GM04503 (cell line): ENCODE measurements around the gene AP2B1.
"Not testable (repeated sequence)": the region's sequence is repeated elsewhere in the genome, so short reads cannot be mapped to it uniquely, and the experiment has no call there.

Experiments used
- DNase-seq: peaks from one replicate; pipeline ENCODE4 v3.0.0-alpha.2; 2012; ENCODE audit warnings: low read depth

AP2B1 gene

DNA sequence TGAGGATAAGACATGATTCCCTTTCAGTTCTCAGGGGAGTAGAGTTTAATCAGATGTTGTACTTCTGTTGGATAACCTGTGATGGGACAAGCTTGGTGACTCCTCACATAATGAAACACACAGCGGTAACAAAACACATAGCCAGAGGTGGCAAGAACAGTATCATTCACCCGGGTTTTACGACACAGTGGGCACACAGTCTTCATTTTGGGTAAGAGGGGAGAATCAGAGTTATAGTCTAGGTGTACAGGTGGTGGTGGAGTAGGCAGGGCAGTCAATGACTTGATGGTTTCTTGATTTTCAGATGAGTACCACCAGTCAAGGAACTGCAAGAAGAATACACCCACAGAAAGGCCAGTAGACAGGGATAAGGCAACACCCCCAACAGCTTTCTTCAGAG, 11.4 kb upstream of the AP2B1 start:
- DNase-seq: no peak

DNA sequence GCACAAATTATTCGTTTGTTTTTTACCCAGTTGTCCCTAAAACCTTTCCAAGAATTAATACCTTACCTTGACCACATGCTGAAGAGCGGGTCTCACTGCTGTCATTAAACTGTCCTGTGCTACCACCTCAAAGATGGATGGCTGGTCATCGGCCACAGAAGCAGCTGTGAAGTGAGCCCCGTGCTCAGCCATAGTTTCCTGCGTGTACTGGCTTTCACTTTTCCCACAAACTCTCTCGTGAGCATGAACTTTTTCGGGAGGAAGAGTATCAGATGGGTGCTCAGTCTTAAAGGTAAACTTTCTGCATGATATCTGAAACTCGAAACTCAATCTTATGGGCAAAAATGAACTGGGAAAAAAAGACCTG, 9.3 kb upstream of the AP2B1 start:
- DNase-seq: peak; percentile 11

DNA sequence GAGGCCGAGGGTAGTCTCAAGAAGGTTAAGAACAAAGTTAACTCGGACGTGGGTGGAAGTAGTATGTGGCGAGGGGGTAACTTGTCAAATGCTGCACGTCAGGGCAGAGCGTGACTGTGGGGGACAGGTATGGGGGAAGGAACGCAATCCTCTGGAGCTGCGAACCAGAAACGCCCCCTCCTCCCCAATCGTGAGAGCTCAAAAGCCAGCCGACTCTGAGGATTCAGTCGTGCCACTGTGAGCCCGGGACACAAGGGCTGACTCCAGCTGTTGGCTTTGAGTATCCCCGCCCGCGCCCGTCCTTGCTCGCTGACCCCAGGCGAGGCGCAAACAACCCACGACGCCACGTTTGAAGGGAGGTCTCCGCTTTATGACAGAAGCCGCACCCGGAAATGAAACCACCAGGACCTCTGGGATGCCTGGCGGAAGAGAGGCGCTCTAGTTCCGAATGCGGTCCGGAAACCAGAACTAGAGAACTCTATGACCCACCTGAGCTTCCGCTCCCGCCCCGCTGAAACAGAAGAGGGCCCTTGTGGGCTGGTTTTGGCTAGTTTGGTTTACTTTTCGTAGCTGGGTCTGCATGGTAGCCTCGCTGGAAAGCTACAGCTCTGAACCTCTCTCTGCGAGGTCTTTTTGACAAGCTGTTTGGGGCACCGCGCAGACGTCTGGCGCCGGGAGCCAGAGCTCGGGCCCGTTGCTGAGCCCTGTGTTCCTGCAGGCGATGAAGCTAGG, 8.8 kb upstream of the AP2B1 start, which contains the start of gene PEX12:
Gene PEX12, minus strand, starts transcription at position 375 of the 732 bp plus-strand sequence. CDS start 550 bp downstream, outside the sequence.
- peak; percentile 58 for DNase-seq

DNA sequence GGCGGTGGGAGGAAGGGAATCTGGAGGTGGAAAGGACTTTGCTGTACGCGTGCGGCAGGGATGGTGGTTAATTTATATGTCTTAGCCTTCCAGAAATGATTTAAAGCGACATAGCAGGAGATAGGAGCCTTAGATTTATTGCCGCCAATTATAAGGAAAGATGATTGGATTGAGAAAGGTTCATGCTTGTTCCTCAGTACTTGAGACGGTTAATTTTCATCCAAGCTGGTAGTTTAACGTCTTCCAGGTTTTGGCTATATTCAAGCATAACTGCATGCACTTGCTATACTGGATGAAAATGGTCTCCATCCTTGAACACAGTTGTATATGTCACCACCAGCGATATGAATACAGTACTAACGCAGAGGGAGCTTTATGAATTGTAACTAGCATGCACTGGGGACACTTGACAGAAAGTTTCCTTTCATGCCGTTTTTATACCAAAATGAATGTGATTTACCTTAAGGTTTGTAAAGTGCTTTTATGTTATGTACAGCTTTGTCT, 8.1 kb upstream of the AP2B1 start:
- DNase-seq: no peak

DNA sequence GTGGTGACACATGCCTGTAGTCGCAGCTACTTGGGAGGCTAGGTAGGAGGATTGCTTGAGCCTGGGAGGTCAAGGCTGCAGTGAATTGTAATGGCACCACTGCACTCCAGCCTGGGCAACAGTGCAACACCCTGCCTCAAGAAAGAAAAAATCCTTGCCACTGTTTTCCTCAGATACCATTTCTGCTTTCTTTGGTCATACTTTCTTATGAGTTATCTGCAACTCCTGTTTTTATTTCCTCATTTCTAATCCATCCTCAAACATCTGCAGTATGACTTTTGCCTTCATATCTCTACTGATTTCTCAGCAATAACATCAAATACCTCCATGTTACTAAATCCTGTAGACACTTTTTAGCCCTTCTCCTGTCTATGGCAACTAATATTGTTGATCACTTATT, 3.1 kb upstream of the AP2B1 start:
- no peak for DNase-seq

DNA sequence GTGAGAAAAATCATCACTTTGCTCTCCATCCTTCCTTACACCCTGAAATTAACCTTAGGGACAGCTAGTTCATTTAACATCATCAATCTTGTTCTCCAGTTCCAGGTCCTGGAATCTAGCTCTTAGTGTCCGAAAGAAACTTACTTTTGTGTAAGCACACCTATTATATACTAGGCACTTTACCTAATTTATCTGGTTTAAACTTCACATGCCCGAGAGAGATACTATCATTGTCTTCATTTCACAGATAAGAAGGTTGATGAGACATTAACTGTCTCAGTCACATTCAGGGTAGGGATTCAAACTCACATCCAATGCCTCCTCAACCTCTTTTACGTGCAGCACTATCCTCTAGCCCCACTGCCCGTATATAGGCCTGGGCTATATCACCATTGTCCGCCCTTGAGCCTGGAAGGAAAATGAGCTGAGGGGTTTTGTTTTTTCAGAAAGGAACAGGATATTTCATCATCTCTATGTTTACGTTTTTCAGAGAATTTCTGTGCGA, 501 bp upstream of the AP2B1 start:
- no peak for DNase-seq

DNA sequence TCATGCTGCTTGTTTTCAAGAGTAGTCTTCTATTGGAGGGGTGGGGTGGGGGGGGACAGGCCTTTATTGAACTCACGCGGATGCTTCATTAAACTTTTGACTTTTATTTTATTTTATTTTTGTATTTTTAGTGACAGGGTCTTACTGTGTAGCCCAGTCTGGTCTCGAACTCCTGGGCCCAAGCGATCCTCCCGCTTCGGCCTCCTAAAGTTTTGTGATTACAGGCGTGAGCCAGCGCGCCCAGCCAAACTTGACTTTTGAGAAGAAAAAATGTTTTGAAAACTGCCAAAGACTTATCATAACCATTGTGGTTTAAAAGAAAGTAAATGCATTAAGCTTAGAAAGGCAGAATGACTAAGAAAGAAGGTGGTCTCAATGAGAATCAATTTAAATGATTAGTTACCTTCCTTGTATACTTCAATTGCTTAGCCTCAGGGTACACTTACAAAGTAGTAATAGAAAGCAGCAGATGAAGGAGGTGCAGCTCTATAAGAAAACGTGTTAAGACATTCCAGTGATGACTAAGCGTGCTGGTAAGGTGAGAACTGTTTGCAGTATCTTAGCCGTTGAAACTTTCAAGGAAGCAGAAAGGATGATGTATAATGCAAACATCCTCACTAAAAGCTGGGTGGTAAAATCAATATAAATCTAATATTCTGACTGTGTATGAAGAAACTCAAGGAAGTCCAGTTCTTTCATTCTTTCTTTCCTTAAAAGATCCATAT, 1.2 kb downstream of the AP2B1 start:
- DNase-seq: no peak

DNA sequence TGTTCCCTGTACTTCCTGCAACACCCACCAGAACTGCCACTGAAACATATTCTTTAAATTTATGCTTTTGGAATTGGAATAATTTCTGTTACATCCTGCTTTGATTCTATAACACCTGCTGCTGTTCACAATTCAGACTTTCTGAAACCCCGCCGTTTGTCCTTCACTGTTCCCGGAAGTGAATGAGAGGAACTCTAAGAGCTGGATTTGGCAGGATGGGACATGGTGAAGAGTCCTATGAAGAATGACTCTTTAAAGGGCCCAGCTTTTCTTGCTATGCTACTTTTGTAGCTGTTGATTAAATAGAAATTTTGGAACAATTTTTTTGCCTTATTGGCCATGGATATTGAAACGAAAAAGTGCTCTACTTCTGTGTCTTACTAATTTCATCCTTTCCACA, 8.9 kb downstream of the AP2B1 start:
- no peak for DNase-seq

DNA sequence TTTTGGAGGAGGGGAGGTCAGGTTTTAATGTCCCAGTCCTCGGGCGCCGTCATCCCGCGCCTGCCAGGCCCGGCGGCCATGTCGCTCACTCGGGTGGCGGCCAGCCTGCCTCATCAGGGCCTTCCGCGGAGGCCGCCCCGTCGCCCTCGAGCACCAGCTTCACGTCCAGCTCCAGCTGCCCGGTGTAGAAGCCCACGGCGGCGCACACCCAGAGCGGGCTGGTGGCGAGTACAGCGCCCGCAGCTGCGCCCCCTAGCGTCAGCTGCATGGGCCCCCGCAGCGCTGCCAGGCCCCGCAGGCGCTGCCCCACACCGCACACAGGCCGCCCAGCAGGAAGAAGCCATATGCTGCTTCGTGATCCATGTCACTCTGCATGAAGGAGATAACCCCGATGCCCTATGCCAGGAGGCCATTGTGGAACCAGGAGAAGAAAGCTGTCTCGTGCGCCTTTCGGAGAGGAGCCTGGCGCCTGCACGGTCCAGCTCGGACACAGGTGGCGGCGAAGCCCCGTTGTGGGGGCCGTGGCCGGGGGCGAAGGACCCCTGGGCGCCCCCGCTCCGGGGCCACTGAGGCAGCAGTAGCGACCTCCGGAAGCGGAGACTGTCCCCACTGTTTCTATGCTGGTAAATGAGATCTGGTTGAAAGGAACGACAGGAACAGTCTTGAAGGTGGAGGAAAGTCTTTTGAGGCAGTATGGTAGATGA, 9.6 kb downstream of the AP2B1 start:
- DNase-seq: no peak

DNA sequence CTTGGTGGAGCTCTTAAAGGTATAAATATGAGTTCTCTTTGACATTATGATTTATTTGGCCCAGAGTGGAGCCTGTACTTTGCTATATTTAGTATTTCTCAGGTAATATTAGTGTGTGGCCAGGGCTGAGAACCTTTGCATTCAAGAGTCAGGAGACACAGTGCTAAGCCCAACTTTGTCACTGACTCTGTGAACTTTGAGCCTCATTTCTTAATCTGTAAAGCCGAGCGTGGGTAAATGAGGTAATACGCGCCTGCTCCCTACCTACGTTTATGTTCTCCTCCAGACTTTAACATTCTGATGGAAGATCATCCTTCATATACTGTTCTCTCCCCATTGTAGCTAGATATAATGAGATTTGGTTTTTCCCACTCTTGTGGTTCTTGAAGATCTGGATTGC, 10.5 kb downstream of the AP2B1 start:
- no peak for DNase-seq

DNA sequence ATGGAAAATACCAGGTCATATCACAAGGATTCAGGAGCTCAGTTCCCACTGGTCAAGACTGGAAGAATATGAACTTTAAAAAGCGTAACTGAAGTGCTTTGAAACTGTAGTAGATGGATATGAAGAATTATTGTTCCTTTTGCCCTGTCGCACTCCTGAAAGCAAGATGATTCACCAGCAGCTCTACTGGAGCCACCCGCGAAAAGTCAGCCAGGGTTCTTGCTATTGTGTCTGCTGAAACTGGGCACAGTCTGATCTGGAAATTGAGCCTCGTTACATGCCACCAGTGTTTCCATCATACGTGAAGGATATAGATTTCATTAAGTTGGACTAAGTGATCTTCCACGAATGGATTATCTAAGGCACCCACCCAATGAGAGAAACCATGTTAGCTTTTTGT, 16.6 kb downstream of the AP2B1 start:
- no peak for DNase-seq

DNA sequence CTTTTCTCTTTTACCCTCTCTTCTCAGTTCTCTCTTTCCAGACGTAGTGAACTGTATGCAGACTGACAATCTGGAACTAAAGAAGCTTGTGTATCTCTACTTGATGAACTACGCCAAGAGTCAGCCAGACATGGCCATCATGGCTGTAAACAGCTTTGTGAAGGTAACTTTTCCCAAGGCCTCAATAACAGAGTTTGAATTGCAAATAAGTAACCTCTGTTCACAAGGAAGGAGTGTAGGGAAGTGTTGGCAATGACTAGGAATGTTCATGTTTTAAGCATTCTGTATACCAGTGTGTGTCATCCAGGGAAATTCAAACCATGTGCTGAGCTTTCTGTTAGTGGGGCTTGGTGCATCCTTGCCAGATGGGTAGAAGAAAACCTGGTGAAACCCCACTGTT, 18.6 kb downstream of the AP2B1 start:
- no peak for DNase-seq

DNA sequence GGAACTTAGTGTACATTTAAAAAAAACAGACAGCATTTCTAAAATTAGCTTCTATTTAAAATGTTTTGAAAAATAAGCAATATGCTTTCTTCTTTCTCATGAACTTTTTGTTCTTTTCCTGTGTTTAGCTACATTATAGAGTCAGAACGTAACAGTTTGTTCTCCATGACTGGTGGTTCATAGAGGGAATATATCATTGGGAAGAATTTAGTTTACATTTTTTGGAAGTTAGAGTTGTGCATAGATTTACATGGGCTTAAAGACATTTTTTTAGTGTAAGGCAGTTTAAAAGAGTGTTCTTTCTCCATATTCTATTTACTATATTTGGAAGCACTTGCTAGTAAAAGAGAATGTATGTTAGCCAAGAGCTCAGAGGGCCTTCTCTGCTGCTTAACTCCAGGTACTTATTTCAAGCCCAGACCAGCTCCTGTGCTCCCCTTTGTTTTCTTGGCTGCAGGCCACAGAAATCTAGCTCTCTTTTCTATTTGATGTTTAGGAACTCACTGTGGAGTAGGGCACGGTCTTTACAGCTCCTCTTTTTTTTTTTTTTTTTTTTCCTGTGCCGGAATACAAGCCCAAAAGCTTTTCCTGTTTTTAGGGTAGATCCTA, 20.2 kb downstream of the AP2B1 start:
- no peak for DNase-seq

DNA sequence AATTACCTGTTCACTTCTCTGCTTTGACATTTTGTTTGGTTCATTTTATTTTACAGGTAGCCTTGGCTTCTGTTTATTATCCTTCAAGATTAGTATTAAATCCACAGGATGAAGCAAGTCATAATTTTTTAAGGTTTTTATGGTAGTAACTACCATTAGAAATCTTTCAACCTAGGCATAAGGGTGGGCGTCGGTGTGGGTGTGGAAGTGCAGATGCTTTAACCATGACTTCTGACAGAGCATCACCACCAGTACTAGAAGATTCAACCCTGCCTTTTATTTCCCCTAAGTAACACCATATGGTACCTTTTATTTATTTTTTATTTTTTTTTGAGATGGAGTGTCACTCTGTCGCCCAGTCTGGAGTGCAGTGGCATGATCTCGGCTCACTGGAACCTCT, 22.7 kb downstream of the AP2B1 start:
- no peak for DNase-seq

DNA sequence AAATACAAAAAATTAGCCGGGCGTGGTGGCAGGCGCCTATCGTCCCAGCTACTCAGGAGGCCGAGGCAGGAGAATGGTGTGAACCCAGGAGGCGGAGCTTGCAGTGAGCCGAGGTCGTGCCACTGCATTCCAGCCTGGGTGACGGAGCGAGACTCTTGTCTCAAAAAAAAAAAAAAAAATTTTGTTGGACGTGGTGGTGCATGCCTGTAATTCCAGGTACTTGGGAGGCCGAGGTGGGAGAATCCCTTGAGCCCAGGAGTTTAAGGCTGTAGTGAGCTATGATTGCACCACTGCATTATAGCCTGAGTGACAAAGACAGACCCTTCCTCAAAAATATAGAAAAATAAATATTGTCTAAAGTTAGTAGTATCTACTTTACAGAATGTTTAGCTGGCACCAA, 23.6 kb downstream of the AP2B1 start:
- not testable (repeated sequence) for DNase-seq

DNA sequence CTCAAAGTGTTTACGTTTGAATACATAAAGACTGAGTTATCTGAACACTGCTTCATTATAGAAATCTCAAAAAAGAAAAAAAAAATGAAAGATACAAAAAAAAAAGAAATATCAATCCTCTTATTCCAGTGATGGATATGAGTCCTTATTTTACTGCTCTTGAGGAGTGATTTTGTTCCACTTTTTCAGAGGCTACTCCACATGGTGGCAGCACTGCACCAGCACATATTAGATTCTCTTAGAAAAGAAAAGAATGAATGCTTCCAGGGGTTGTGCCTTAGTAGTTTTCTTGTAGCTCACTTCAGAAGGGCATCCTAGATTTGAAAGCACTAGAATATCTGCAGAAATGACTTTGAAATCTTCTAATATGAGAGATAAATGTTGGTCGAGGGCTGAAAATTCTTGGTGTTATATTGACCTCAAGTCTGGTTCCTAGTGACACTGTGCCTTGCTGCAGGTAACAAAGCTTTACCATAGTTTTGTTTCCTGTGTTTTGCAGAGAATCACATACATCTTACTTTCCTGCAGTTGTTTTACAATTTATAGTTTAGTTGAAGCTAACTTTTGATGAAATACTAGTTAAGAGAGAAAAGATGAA, 25.9 kb downstream of the AP2B1 start:
- DNase-seq: no peak

DNA sequence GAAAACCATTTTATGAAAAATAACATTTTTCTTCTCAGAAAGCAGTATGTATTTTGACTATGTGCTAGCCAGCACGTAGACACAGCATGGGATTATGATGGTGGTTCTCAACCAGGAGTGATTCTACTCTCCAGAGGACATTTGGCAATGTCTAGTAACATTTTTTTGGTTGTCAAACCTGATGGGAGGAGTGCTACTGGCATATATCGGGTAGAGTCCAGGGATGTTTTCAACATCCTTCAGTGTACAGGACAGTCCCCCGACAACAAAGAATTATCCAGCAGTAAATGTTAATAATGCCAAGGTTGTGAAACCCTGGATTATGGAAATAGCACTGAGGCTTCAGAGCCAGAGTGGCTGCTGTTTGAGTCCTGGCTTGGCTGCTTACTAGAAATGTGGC, 27.7 kb downstream of the AP2B1 start:
- no peak for DNase-seq

DNA sequence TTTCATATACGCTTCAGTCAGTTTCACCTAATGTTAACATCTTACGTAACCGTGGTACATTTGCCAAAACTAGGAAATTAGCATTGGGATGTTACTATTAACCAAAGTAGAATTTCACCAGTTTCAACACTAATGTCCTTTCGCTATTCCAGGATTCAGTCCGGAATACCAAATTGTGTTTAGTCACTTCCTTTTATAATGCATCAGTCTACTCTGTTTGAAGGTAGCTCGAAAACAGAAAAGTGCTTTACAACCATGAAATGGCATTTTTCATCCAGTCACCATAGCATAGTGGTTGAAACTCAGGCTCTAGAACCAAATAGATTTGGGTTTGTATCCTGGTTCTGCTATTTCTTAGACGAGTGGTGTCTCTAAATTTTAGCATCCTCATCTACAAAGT, 29.4 kb downstream of the AP2B1 start:
- DNase-seq: no peak

DNA sequence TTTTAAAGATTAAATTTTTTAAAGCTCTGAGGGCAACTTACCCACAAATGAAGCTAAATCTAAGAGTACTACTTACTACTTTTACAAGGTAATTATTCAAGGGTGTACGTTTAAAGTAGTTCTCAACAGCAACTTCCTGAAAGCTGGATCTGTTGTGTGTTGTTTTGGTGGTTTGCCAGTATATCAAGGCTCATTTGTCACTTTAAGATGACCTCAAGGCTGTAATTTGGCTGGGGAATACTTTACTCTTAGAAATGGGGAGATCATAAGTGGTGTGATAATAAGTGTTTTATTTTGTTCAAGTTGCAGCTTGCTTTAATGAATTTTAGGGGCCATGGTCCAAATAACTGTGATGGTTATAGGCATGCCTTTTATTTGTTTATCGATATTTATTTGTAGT, 30.4 kb downstream of the AP2B1 start:
- no peak for DNase-seq

DNA sequence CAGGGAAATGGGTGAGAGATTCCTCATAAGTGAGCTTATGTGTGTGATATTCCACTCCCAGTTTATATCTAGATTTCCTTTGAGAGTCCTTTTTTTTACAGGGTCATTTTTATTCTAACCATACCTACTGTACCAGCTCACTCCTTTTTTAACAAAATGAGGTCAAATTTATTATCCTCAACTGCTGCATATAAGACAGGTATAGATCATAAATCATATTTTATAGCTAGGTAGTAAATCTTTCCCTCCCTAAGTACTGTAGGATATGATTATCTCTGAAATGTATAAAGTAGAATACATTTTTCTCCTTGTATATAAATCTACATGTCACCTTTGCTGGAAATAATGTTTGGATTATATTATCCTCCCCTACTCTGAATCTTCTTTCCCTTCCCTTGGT, 31.5 kb downstream of the AP2B1 start:
- no peak for DNase-seq

DNA sequence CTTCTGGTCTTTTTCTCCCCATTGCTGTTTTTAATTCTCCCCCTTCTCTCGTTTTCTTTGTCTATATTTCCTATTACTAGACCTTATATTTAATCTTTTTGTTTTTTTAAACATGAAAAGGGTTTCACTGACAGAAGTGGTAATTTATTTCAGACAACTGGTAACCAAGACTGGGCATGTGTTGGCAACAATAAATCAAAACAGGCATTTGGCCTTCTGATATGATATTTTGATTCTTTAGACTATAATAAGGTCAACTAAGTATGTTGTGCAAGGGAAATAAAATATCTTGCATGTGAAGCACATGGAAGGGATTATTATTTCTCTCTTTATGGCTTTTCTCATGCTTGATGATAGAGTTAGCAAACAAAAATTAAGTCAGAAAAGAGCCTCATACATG, 34.6 kb downstream of the AP2B1 start:
- DNase-seq: no peak

DNA sequence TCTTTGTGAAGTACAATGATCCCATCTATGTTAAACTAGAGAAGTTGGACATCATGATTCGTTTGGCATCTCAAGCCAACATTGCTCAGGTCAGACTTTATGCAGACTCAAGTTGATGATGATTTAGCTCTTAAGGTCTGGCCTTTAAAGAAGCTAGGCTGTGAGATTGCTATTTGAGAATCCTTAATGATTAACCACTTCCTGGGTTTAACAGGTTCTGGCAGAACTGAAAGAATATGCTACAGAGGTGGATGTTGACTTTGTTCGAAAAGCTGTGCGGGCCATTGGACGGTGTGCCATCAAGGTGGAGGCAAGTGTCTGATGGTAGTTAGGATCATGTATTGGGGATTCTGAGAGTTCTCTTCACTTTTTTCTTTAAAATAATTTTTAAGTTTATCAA, 40.3 kb downstream of the AP2B1 start:
- no peak for DNase-seq
